Heart right ventricle (tissue), 16 donors: ENCODE measurements around the gene MYZAP. TPM values are rescaled to one million over a fixed set of nuclear protein-coding genes. Genes with fewer than 3 reads are reported as not detected.
A peak's percentile ranks its signal among the peaks of the same experiment; 100 is the strongest.

Experiments used
- ATAC-seq, 8 donors: fragments of 200-7000 bp; cut with Tn5 transposase; one replicate each; pipeline ENCODE4 v1.9.1; 2020; ENCODE audit warnings: mild to moderate bottlenecking in 8 of 8, moderate library complexity in 8 of 8, moderate number of reproducible peaks in 1 of 8
- DNase-seq, 2 donors: peaks; one replicate each; pipeline ENCODE4 v3.0.0-alpha.2; 2020
- H3K27ac ChIP-seq, 10 donors: fragments of 200-600 bp; sonication (generic) in 2 of 10; one replicate each; pipeline versions ENCODE4 v1.5.0 to v1.8.0; 2020 to 2022; ENCODE audit warnings: mild to moderate bottlenecking in 3 of 10
- H3K27me3 ChIP-seq, 7 donors: fragments of 200-600 bp; one replicate each; pipeline ENCODE4 v1.8.0; 2021 to 2022; ENCODE audit warnings: mild to moderate bottlenecking in 2 of 7
- H3K36me3 ChIP-seq, 9 donors: fragments of 200-600 bp; sonication (generic) in 1 of 9; one replicate each; pipeline versions ENCODE4 v1.5.0 to v1.8.0; 2020 to 2022; ENCODE audit warnings: mild to moderate bottlenecking in 2 of 9
- H3K4me1 ChIP-seq, 9 donors: fragments of 200-600 bp; sonication (generic) in 1 of 9; one replicate each; pipeline versions ENCODE4 v1.5.0 to v1.8.0; 2020 to 2022; ENCODE audit warnings: mild to moderate bottlenecking in 4 of 9
- H3K4me3 ChIP-seq, 10 donors: fragments of 200-600 bp; sonication (generic) in 2 of 10; one replicate each; pipeline versions ENCODE4 v1.5.0 to v1.8.0; 2020 to 2022; ENCODE audit warnings: mild to moderate bottlenecking in 7 of 10, moderate library complexity in 2 of 10
- H3K9me3 ChIP-seq, 11 donors: fragments of 200-600 bp in 10 of 11; sonication (generic) in 2 of 11; one replicate each; pipeline versions ENCODE4 v1.5.0 to v1.8.0; 2013 to 2022; ENCODE audit warnings: mild to moderate bottlenecking in 2 of 11, control low read depth in 1 of 11, moderate library complexity in 1 of 11
- WGBS, 2 donors: extraction: QIAGEN DNeasy Blood & Tissue Kit; methylation state at CpG; one replicate each; pipeline ENCODE4 v1.1.7; 2013; ENCODE audit warnings: inconsistent platforms in 1 of 2; 5-methylcytosine and 5-hydroxymethylcytosine counted together
- intact Hi-C, 10 donors: fragments of 100-400 bp; cut with DNase I; formaldehyde crosslinking; loops; one replicate each; pipeline versions ENCODE4 v1.11.1 to v1.14.2; 2022
- polyA plus RNA-seq, 2 donors: library from polyadenylated mRNA; stranded (reverse); fragments of 200-250 nt; gene quantifications; one replicate each; pipeline ENCODE4 v1.2.3, GENCODE V29; 2013
- total RNA-seq, 10 donors: library from RNA; stranded (reverse); fragmentation: NEBNext Ultra II Directional in 3 of 10; extraction: Animal tissue kit (Norgen Biotek cat#: 25700) in 3 of 10; gene quantifications; one replicate each; pipeline versions ENCODE4 v1.2.1 to v1.2.4, GENCODE V29; 2021 to 2023
- TF ChIP-seq, protein P1 (sequence below), 9 donors: fragments of 200-600 bp; sonication (generic) in 2 of 9; IDR thresholded peaks; one replicate each; pipeline versions ENCODE4 v1.5.0 to v1.8.0; 2021 to 2022; ENCODE audit warnings: antibody characterized with exemption in 9 of 9, mild to moderate bottlenecking in 5 of 9, moderate library complexity in 1 of 9
- donor health status: Arrhythmogenic right ventricular cardiomyopathy.
- donor health status: ischemic (EF 13 %, LVEDD 7.1; RV severe dilation, severe dysfunction).
- donor health status: healthy with polysubstance abuse.
- donor health status: DM: no; HTN: yes; CAD: no.
- donor health status: DM: no; HTN: no; CAD: no.
- donor health status: ischemic (EF 25% LVEDD 6.9; RV normal size, moderate dysfunction).
- donor health status: ischemic (EF 25% LVEDD 5.7; RV mildly dilated, moderate dysfunction).
- donor health status: healthy.
- donor health status: DM: yes; HTN: yes; CAD: no.
- donor health status: Ischemic cardiomyopathy.
- donor health status: ischemic (EF 35%, LVEDD 5.7; RV mildly dilated, moderate dysfunction).
- donor health status: nonischemic (EF 11% LVEDD 7.7; RV severe dilation, severe dysfunction).
- donor health status: DM: yes; HTN: yes; CAD: no.
- donor health status: PGD.
- donor health status: ischemic (EF 29% LVEDD 5.4; RV normal size, mild dysfunction).
- donor health status: nonischemic (EF 23%, LVEDD 6.1; RV moderate dilation, normal function).

MYZAP gene
- total and polyA plus RNA-seq, 12 donors, result 197 to 1,280 (median 880) TPM

DNA sequence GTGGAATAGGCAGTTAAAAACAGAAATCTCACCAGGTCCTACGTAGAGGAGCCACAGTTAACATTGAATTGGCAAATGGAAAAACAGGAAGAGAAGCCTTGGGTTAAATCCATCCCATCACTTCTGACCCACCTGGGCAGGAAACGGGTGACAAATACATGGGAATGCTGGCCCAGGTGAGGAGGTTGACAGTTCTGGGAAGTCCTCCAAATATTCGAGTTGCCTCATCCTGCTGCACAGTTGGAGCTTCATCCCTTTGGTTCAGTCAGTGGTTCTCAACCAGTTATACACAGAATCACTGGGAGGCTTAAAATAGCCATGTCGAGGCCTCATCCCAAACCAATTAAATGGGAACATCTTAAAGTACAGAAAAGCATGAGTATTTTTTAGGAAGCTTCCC lies 5.3 kb downstream of the MYZAP start:
- WGBS, 2 donors, result 31 to 35% methylated on average over 4 of the region's 4 CpGs
- peak in 1 of 8 donors; percentile 8 for ATAC-seq
- no peak overlapping the region for H3K4me3 ChIP-seq
- H3K9me3 ChIP-seq, result no peaks in the 10 kb centered on the region
- TF ChIP-seq, protein P1, sequence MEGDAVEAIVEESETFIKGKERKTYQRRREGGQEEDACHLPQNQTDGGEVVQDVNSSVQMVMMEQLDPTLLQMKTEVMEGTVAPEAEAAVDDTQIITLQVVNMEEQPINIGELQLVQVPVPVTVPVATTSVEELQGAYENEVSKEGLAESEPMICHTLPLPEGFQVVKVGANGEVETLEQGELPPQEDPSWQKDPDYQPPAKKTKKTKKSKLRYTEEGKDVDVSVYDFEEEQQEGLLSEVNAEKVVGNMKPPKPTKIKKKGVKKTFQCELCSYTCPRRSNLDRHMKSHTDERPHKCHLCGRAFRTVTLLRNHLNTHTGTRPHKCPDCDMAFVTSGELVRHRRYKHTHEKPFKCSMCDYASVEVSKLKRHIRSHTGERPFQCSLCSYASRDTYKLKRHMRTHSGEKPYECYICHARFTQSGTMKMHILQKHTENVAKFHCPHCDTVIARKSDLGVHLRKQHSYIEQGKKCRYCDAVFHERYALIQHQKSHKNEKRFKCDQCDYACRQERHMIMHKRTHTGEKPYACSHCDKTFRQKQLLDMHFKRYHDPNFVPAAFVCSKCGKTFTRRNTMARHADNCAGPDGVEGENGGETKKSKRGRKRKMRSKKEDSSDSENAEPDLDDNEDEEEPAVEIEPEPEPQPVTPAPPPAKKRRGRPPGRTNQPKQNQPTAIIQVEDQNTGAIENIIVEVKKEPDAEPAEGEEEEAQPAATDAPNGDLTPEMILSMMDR (IDR thresholded peaks at IDR 0.05), result no peak
- H3K27me3 ChIP-seq, result peaks cover 0 to 8% (median 0%) of the 10 kb centered on the region in 7 donors
- intact Hi-C loops, result loop anchor here in 2 of 10 donors (5.0 kb wide), 3 partner anchors 35 to 40 kb away; no protein-coding TSS in a partner anchor
- H3K36me3 ChIP-seq, result no peaks in the 10 kb centered on the region
- peaks cover 0 to 78% (median 41%) of the 10 kb centered on the region in 9 donors for H3K4me1 ChIP-seq
- no peak for DNase-seq
- peak overlapping the region; percentile 75 to 94 (median 91) for H3K27ac ChIP-seq

DNA sequence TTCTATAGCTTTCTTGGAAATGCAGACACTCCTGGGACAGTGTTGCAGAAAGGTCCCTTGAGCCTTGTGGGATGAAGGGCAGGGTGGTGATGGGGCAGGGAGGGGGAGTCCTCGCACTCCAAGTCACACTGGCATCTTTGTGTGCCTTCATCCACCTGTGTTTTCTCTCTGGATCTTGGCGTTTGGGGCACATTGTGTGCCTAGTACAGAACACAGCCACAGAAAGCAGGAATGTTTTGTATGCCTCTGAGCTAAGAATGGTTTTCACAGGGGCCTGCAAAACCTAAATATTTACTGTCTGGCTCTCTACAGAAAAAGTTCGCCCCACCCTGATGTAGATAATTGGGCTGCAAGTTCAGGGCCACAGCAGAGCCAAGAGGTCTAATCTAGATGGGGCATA lies 5.7 kb downstream of the MYZAP start:
- DNase-seq (no peak), ATAC-seq (peak in 1 of 8 donors; percentile 3)
- Histone ChIP-seq H3K9me3 (no peaks in the 10 kb centered on the region), H3K4me3 (peak overlapping the region in 4 of 10 donors; percentile 18 to 39 (median 22)), H3K36me3 (no peaks in the 10 kb centered on the region), H3K27me3 (peaks cover 0 to 4% (median 0%) of the 10 kb centered on the region in 7 donors), H3K27ac (peak overlapping the region; percentile 75 to 94 (median 91)), H3K4me1 (peaks cover 0 to 83% (median 40%) of the 10 kb centered on the region in 9 donors)
- 57 to 68% methylated on average over 3 of the region's 3 CpGs for WGBS, 2 donors
- TF ChIP-seq, protein P1 (IDR thresholded peaks at IDR 0.05), result no peak
- intact Hi-C loops, result loop anchor here in 2 of 10 donors (5.0 kb wide), 3 partner anchors 35 to 40 kb away; no protein-coding TSS in a partner anchor

DNA sequence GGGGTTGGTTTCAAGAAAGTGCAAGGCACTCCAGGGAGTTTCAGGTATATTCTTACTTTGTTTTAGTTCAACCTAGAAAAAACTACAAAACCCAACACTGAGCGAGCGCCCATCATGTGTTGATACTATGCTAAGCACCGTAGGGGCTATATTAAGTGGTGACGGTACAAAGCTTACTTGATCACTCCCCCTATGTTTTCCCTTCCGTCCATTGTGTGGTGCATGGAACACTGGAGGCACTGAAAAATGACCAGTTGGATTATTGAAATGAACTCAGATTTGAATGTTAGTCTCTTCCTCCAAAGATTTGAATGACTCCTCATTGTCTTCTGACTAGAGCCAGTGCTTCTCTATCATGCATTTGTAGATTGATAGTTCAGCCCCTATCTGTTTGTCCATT lies 6.6 kb downstream of the MYZAP start:
- intact Hi-C loops, result loop anchor here in 2 of 10 donors (5.0 kb wide), 3 partner anchors 34 to 39 kb away; no protein-coding TSS in a partner anchor
- H3K9me3 ChIP-seq, result no peaks in the 10 kb centered on the region
- peak overlapping the region; percentile 75 to 94 (median 91) for H3K27ac ChIP-seq
- H3K36me3 ChIP-seq, result no peaks in the 10 kb centered on the region
- no peaks in the 10 kb centered on the region for H3K27me3 ChIP-seq
- H3K4me3 ChIP-seq, result peak overlapping the region in 6 of 10 donors; percentile 3 to 42 (median 28)
- peaks cover 1 to 92% (median 40%) of the 10 kb centered on the region in 9 donors for H3K4me1 ChIP-seq
- WGBS, 2 donors, result 42 to 45% methylated on average over 5 of the region's 5 CpGs
- TF ChIP-seq, protein P1 (IDR thresholded peaks at IDR 0.05), result no peak
- DNase-seq (no peak), ATAC-seq (peak in 1 of 8 donors; percentile 27)

DNA sequence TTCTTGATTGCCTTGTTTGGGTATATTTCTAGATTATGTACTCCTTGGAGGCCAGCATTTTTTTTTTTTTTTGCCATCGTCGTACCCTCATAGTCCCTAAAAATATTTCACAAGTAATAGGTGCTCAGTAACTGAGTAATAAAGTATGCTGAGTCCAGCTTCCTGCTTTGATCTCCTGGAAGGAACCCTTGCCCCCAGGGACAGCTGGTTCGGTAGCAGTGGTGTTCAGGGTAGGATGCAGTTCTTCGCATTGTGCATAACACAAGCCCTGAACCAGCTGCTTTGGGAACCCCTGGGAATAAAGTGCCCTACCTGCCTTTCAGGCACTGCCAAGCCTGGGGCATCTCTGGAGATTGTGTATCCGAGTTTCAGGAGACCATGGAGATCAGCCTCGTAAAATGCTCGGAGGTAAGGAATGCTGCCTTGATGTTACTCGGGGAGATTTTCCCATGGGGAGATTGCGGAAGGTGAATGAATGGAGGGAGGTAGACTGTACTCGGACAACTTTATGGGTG lies 7.6 kb downstream of the MYZAP start:
- Histone ChIP-seq H3K27ac (peak overlapping the region; percentile 75 to 94 (median 91)), H3K4me3 (peak overlapping the region in 9 of 10 donors; percentile 6 to 42 (median 35)), H3K36me3 (peaks cover 0 to 4% (median 0%) of the 10 kb centered on the region in 9 donors), H3K4me1 (peaks cover 2 to 97% (median 48%) of the 10 kb centered on the region in 9 donors), H3K9me3 (no peaks in the 10 kb centered on the region), H3K27me3 (no peaks in the 10 kb centered on the region)
- WGBS, 2 donors, result 42 to 45% methylated on average over 10 of the region's 10 CpGs
- intact Hi-C loops, result loop anchor here in 2 of 10 donors (5.0 kb wide), 3 partner anchors 33 to 38 kb away; no protein-coding TSS in a partner anchor
- TF ChIP-seq, protein P1 (IDR thresholded peaks at IDR 0.05), result no peak
- ATAC-seq (no peak), DNase-seq (no peak)
